GM23248 (cell line): Measurements from ENCODE around the gene NLRC4. TPM values are rescaled to one million over a fixed set of nuclear protein-coding genes. Genes with fewer than 3 reads are reported as not detected.

Experiments used
- DNase-seq: peaks from one replicate; pipeline ENCODE4 v3.0.0-alpha.2; 2015
- H2AFZ ChIP-seq: fragments of 200-600 bp; sonication (generic); 2 replicates; pipeline ENCODE4 v1.6.1; 2016; ENCODE audit warnings: antibody characterized with exemption
- H3F3A ChIP-seq: fragments of 200-600 bp; sonication (generic); 2 replicates; pipeline ENCODE4 v1.6.1; 2016; ENCODE audit warnings: mild to moderate bottlenecking, antibody characterized with exemption, mixed run types; ENCODE audit not compliant: insufficient read depth
- H3K27ac ChIP-seq: fragments of 200-600 bp; sonication (generic); 2 replicates; pipeline ENCODE4 v1.5.1; 2016; ENCODE audit warnings: mild to moderate bottlenecking
- H3K27me3 ChIP-seq: fragments of 200-600 bp; sonication (generic); replicated peaks from 2 replicates; pipeline ENCODE4 v1.6.1; 2016; ENCODE audit warnings: mild to moderate bottlenecking; ENCODE audit not compliant: insufficient read depth
- H3K36me3 ChIP-seq: fragments of 200-600 bp; sonication (generic); 2 replicates; pipeline ENCODE4 v1.6.1; 2016; ENCODE audit warnings: low read depth, mild to moderate bottlenecking
- H3K4me1 ChIP-seq: fragments of 200-600 bp; sonication (generic); 2 replicates; pipeline ENCODE4 v1.6.1; 2016; ENCODE audit warnings: mild to moderate bottlenecking; ENCODE audit not compliant: insufficient read depth
- H3K4me2 ChIP-seq: fragments of 200-600 bp; sonication (generic); one replicate; pipeline ENCODE4 v1.6.1; 2016; ENCODE audit warnings: mild to moderate bottlenecking; ENCODE audit not compliant: unreplicated experiment
- H3K4me3 ChIP-seq: fragments of 200-600 bp; sonication (generic); 2 replicates; pipeline ENCODE4 v1.5.1; 2016; ENCODE audit warnings: mild to moderate bottlenecking
- H3K79me2 ChIP-seq: fragments of 200-600 bp; sonication (generic); 2 replicates; pipeline ENCODE4 v1.6.1; 2016; ENCODE audit warnings: mild to moderate bottlenecking; ENCODE audit not compliant: insufficient read depth
- H3K9ac ChIP-seq: fragments of 200-600 bp; sonication (generic); 2 replicates; pipeline ENCODE4 v1.6.1; 2016; ENCODE audit warnings: mild to moderate bottlenecking
- H3K9me2 ChIP-seq: fragments of 200-600 bp; sonication (generic); 2 replicates; pipeline ENCODE4 v1.6.1; 2016; ENCODE audit warnings: mixed run types, mild to moderate bottlenecking, moderate library complexity; ENCODE audit not compliant: insufficient read depth
- H3K9me3 ChIP-seq: fragments of 200-600 bp; sonication (generic); one replicate; pipeline ENCODE4 v1.6.1; 2017; ENCODE audit warnings: low read depth
- H4K20me1 ChIP-seq: fragments of 200-600 bp; sonication (generic); 2 replicates; pipeline ENCODE4 v1.6.0; 2016; ENCODE audit not compliant: insufficient read depth
- EZH2 ChIP-seq: fragments of 200-600 bp; sonication (generic); IDR thresholded peaks from 2 replicates; pipeline ENCODE4 v1.6.1; 2018; ENCODE audit warnings: antibody characterized with exemption, mild to moderate bottlenecking; ENCODE audit not compliant: insufficient read depth, poor library complexity, severe bottlenecking
- EZH2phosphoT487 ChIP-seq: fragments of 200-600 bp; sonication (generic); IDR thresholded peaks from 2 replicates; pipeline ENCODE4 v1.6.1; 2018; ENCODE audit warnings: antibody characterized with exemption, moderate library complexity, mild to moderate bottlenecking, low read depth; ENCODE audit not compliant: insufficient read depth
- WGBS, 2 experiments: methylation state at CpG; one replicate each; pipeline ENCODE4 v1.1.6; 2015 to 2017; ENCODE audit warnings: low lambda C conversion rate in 2 of 2, low coverage in 1 of 2; ENCODE audit errors: missing lambda C conversion rate in 2 of 2; 5-methylcytosine and 5-hydroxymethylcytosine counted together
- in situ Hi-C: fragments of 300-500 bp; cut with MboI; formaldehyde crosslinking; loops from 2 replicates; pipeline ENCODE4 v1.15.0; 2020
- polyA plus RNA-seq: library from polyadenylated mRNA; unstranded; fragments of >200 nt; fragmentation: Nextera tagmentation; extraction: Ambion mirVana; gene quantifications from 2 replicates; pipeline ENCODE4 v1.2.1, GENCODE V29; 2016
- total RNA-seq: library from RNA; depleted of rRNA; stranded (reverse); fragments of >200 nt; shearing (Covaris generic); gene quantifications from 2 replicates; pipeline ENCODE4 v1.2.3, GENCODE V29; 2014

Gene NLRC4
- total and polyA plus RNA-seq, 2 experiments from 2014 or later = 0.18 TPM; not detected in 1

DNA sequence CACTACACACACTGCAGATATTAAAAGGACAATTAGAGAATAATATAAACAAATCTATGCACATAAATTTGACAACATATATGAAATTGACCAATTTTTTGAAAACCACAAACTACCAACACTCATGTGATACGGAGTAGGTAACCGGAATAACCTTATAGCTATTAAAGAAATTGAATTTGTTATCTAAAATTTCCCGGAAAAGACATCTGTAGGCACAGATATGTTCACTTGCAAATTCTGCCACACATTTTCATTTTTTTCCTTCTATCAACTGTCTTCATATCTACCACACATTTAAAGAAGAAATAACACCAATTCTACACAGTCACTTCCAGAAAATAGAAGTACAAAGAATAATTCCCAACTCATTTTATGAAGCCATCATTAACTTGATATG, 22.4 kb downstream of the NLRC4 start:
- Histone ChIP-seq H3K27ac (no peak overlapping the region), H4K20me1 (no peaks in the 10 kb centered on the region), H3K9ac (no peak overlapping the region), H3K4me2 (no peak overlapping the region), H3K27me3 (no peaks in the 10 kb centered on the region), H3K4me3 (no peak overlapping the region), H3K9me3 (no peaks in the 10 kb centered on the region), H3K36me3 (no peaks in the 10 kb centered on the region), H3K4me1 (no peaks in the 10 kb centered on the region), H3F3A (no peaks in the 10 kb centered on the region), H2AFZ (no peak overlapping the region), H3K79me2 (no peaks in the 10 kb centered on the region), H3K9me2 (no peaks in the 10 kb centered on the region)
- no peak for DNase-seq
- TF ChIP-seq EZH2phosphoT487 = no peak
- TF ChIP-seq EZH2 = no peak
- 86 to 90% methylated on average over 3 of the region's 3 CpGs for WGBS, 2 experiments
- in situ Hi-C loops = no loop called here

DNA sequence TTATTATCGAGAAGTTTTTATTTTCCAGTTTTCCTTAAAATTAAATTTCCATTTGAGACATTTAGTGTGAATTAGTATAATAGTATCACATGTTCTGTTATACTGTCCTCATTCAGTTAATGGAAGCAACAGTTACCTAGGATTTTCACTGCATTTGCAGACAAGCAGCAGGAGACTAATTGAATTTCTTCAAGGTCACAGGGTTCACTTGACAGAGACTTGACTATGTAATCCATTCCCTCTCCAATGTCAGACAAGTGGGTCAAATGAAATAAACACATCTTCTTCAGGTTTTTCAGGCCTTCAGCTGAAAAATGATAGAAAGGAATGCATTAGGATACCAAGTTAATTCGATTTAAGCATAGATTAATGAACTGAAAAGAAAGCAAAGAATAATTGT, 26.7 kb downstream of the NLRC4 start:
- Histone ChIP-seq H3K9me3 (no peaks in the 10 kb centered on the region), H3F3A (no peaks in the 10 kb centered on the region), H3K27me3 (no peaks in the 10 kb centered on the region), H4K20me1 (no peaks in the 10 kb centered on the region), H2AFZ (no peak overlapping the region), H3K9me2 (no peaks in the 10 kb centered on the region), H3K79me2 (no peaks in the 10 kb centered on the region), H3K27ac (no peak overlapping the region), H3K4me1 (no peaks in the 10 kb centered on the region), H3K9ac (no peak overlapping the region), H3K4me3 (no peak overlapping the region), H3K36me3 (no peaks in the 10 kb centered on the region), H3K4me2 (no peak overlapping the region)
- in situ Hi-C loops = no loop called here
- no peak for TF ChIP-seq EZH2phosphoT487
- TF ChIP-seq EZH2 = no peak
- no peak for DNase-seq
- 96% methylated on average over 2 of the region's 2 CpGs for WGBS, 2 experiments

DNA sequence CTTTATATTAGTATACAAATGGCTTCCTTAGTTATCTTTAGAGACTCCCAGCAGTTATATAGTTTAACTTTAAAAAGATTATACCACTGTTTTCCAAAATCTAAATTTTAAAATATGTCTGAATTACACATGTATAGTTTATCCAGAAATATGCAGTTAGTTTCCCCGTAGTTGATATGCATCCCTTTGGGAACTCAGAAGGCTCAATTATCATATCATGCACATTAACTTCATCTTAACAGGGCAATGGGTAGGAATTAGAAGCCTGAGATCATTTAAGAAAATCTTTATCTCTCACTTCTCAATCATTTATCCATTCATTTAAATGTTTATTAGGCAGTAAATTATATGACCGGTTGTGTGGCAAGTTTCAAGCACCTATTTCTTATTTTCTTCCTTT, 27.2 kb downstream of the NLRC4 start:
- no peaks in the 10 kb centered on the region for H3K27me3 ChIP-seq
- H3K4me2 ChIP-seq = no peak overlapping the region
- no peaks in the 10 kb centered on the region for H3K9me3 ChIP-seq
- no peak for DNase-seq
- H3K4me1 ChIP-seq = no peaks in the 10 kb centered on the region
- H4K20me1 ChIP-seq = no peaks in the 10 kb centered on the region
- no peaks in the 10 kb centered on the region for H3F3A ChIP-seq
- H3K9me2 ChIP-seq = no peaks in the 10 kb centered on the region
- H2AFZ ChIP-seq = no peak overlapping the region
- no peaks in the 10 kb centered on the region for H3K36me3 ChIP-seq
- H3K9ac ChIP-seq = no peak overlapping the region
- no peaks in the 10 kb centered on the region for H3K79me2 ChIP-seq
- no peak overlapping the region for H3K4me3 ChIP-seq
- TF ChIP-seq EZH2 (no peak), EZH2phosphoT487 (no peak)
- in situ Hi-C loops = no loop called here
- no peak overlapping the region for H3K27ac ChIP-seq
- 98 to 99% methylated on average over 2 of the region's 2 CpGs for WGBS, 2 experiments

DNA sequence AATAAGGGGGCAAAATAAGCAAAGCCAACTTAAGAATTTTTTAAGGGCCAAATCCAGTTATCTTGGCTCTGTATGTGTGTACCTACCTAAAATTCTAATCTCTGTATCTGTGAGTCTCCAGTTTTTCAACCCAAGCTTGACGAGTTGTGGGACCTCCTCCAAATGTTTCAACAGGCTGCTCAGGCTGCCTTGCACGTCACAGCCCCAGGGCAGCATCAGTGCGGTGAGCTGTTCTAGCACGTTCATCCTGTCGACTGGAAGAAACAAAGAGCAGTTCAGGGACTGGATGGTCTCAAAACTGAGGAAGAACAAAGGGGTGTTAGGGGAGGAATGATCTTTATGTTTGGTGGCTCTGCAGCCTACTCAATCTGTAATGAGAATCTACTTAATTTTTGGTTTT, 29.4 kb downstream of the NLRC4 start:
- Histone ChIP-seq H3F3A (no peaks in the 10 kb centered on the region), H3K36me3 (no peaks in the 10 kb centered on the region), H2AFZ (no peak overlapping the region), H3K4me1 (no peaks in the 10 kb centered on the region), H3K79me2 (no peaks in the 10 kb centered on the region), H3K4me3 (no peak overlapping the region), H3K9me2 (no peaks in the 10 kb centered on the region), H3K9me3 (no peaks in the 10 kb centered on the region), H3K4me2 (no peak overlapping the region), H3K27ac (no peak overlapping the region), H3K9ac (no peak overlapping the region), H3K27me3 (no peaks in the 10 kb centered on the region), H4K20me1 (no peaks in the 10 kb centered on the region)
- whole genome bisulfite sequencing, 2 experiments = 89 to 92% methylated on average over 5 of the region's 5 CpGs
- DNase-seq = no peak
- no peak for TF ChIP-seq EZH2
- in situ Hi-C loops = no loop called here

DNA sequence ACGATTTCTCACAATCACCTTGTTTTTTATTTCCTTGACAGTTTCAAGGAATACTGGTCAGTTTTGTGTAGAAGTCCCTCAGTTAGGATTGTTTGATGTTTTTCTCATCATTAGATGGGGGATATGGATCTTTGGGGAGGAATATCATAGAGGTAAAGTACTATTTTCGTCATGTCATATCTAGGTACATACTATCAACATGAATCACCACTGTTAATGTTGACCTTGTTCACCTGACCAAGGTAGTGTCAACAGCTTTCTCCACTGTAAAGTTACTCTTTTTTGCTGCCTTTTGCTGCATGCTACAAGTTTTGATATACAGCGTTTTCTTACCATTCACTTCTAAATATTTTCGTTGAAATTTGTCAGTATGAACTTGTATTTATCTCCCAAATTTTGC, 32.7 kb downstream of the NLRC4 start:
- Histone ChIP-seq H3K79me2 (no peaks in the 10 kb centered on the region), H3K4me3 (no peak overlapping the region), H3K4me2 (no peak overlapping the region), H3K9ac (no peak overlapping the region), H3K4me1 (no peaks in the 10 kb centered on the region), H3K27ac (no peak overlapping the region), H3K27me3 (no peaks in the 10 kb centered on the region), H2AFZ (no peak overlapping the region), H4K20me1 (no peaks in the 10 kb centered on the region), H3K9me3 (no peaks in the 10 kb centered on the region), H3F3A (no peaks in the 10 kb centered on the region), H3K9me2 (no peaks in the 10 kb centered on the region), H3K36me3 (no peaks in the 10 kb centered on the region)
- 93 to 96% methylated on average over 4 of the region's 4 CpGs for WGBS, 2 experiments
- TF ChIP-seq EZH2phosphoT487 = no peak
- no peak for TF ChIP-seq EZH2
- in situ Hi-C loops = no loop called here
- no peak for DNase-seq
